Keratinocyte (primary cell): ENCODE results near the gene PARN. TPM values are rescaled to one million over a fixed set of nuclear protein-coding genes. Genes with fewer than 3 reads are reported as not detected.

ENCODE experiments used
- DNase-seq: peaks from one replicate; pipeline ENCODE4 v3.0.0-alpha.2; 2011; ENCODE audit warnings: low read depth, missing footprints, low spot score
- FAIRE-seq: peaks from 2 replicates; lab custom pipeline; 2011; peaks lifted over from hg19 to GRCh38; lab: Jason Lieb, UNC
- H2AFZ ChIP-seq: 2 replicates; pipeline ENCODE4 v1.6.0; 2012; ENCODE audit warnings: low read length, control low read depth, inconsistent platforms; ENCODE audit not compliant: control insufficient read depth
- H3K27ac ChIP-seq: 2 replicates; pipeline ENCODE4 v1.5.1; 2011; ENCODE audit warnings: low read length; ENCODE audit not compliant: control insufficient read depth, insufficient read depth
- H3K27me3 ChIP-seq: 3 replicates; pipeline ENCODE4 v1.6.0; 2011; ENCODE audit warnings: low read length; ENCODE audit not compliant: control insufficient read depth, insufficient read depth; ENCODE audit errors: extremely low read depth
- H3K36me3 ChIP-seq, 2 experiments: 2 replicates in 1 of 2; 3 replicates in 1 of 2; pipeline ENCODE4 v1.5.1; 2011; ENCODE audit warnings: low read length in 2 of 2, mild to moderate bottlenecking in 1 of 2; ENCODE audit not compliant: control insufficient read depth in 2 of 2, insufficient read depth in 2 of 2; ENCODE audit errors: extremely low read depth in 1 of 2
- H3K4me1 ChIP-seq: 3 replicates; pipeline ENCODE4 v1.5.1; 2011; ENCODE audit warnings: low read length; ENCODE audit not compliant: control insufficient read depth, insufficient read depth; ENCODE audit errors: extremely low read depth
- H3K4me2 ChIP-seq: 3 replicates; pipeline ENCODE4 v1.6.0; 2011; ENCODE audit warnings: low read depth, low read length; ENCODE audit not compliant: control insufficient read depth, insufficient read depth; ENCODE audit errors: extremely low read depth
- H3K4me3 ChIP-seq, 3 experiments: fragments of 200-600 bp in 1 of 3; sonication (generic) in 1 of 3; 2 replicates in 2 of 3; 3 replicates in 1 of 3; pipeline ENCODE4 v1.5.1; 2011 to 2016; ENCODE audit warnings: low read length in 3 of 3, mild to moderate bottlenecking in 3 of 3, control low read depth in 2 of 3, inconsistent platforms in 1 of 3, low read depth in 1 of 3, mixed read lengths in 1 of 3, mixed run types in 1 of 3, moderate library complexity in 1 of 3; ENCODE audit not compliant: control insufficient read depth in 2 of 3, insufficient read depth in 2 of 3; ENCODE audit errors: extremely low read depth in 1 of 3
- H3K79me2 ChIP-seq: 2 replicates; pipeline ENCODE4 v1.6.0; 2012; ENCODE audit warnings: low read length; ENCODE audit not compliant: control insufficient read depth, insufficient read depth
- H3K9ac ChIP-seq: 3 replicates; pipeline ENCODE4 v1.6.0; 2011; ENCODE audit warnings: low read length; ENCODE audit not compliant: control insufficient read depth, insufficient read depth; ENCODE audit errors: extremely low read depth
- H3K9me1 ChIP-seq: 3 replicates; pipeline ENCODE4 v1.6.0; 2011; ENCODE audit warnings: low read length; ENCODE audit not compliant: control insufficient read depth, insufficient read depth; ENCODE audit errors: extremely low read depth
- H3K9me3 ChIP-seq: 2 replicates; pipeline ENCODE4 v1.5.1; 2012; ENCODE audit warnings: low read depth, low read length; ENCODE audit not compliant: control insufficient read depth
- H4K20me1 ChIP-seq: 3 replicates; pipeline ENCODE4 v1.6.0; 2011; ENCODE audit warnings: low read length; ENCODE audit not compliant: control insufficient read depth, insufficient read depth; ENCODE audit errors: extremely low read depth
- CTCF ChIP-seq, 3 experiments: IDR thresholded peaks in 1 of 3; conservative IDR thresholded peaks in 1 of 3; optimal IDR thresholded peaks in 1 of 3; 2 replicates in 2 of 3; 3 replicates in 1 of 3; pipeline versions ENCODE3 to v1.5.1; 2011; ENCODE audit warnings: low read length in 3 of 3, mild to moderate bottlenecking in 3 of 3, moderate library complexity in 2 of 3, control low read depth in 1 of 3, inconsistent platforms in 1 of 3; ENCODE audit not compliant: insufficient read depth in 2 of 3; ENCODE audit errors: extremely low read depth in 1 of 3
- EZH2 ChIP-seq: IDR thresholded peaks from one replicate; pipeline ENCODE4 v1.6.1; 2012; ENCODE audit warnings: inconsistent platforms, mild to moderate bottlenecking, low read length, moderate library complexity
- dilution Hi-C: fragments of 300-500 bp; cut with MboI; formaldehyde crosslinking; loops from one replicate; pipeline ENCODE4 v1.7.0; 2020; ENCODE audit warnings: low sequenced_read_pairs; ENCODE audit not compliant: extremely low pct_ligation_motif_present
- polyA plus RNA-seq, 5 experiments: library from polyadenylated mRNA; depleted of rRNA in 3 of 5; stranded (reverse) in 3 of 5; stranded (forward) in 1 of 5; unstranded in 1 of 5; fragments of >200 nt; gene quantifications; 1 replicate in 1 of 5; 2 replicates in 3 of 5; 3 replicates in 1 of 5; pipeline versions ENCODE4 v1.2.1 to v1.2.3, GENCODE V29; 2011 to 2012; ENCODE audit warnings: missing spikeins in 2 of 5, low read depth in 1 of 5, low replicate concordance in 1 of 5

The PARN gene
- polyA plus RNA-seq, 1 donor (not counting 4 experiments of a cell fraction or from before 2014, with no cell fraction given), result 40.8 TPM

- H3K4me1 ChIP-seq, result peaks cover 18% of the 10 kb centered on the region
- dilution Hi-C loops, result no loop called here
- no peaks in the 10 kb centered on the region for H3K9me3 ChIP-seq
Measured at GRCh38 chr16:14530046-14530445, 100.0 kb downstream of the PARN start.

GRCh38 chr16:14529010-14529669, 100.9 kb downstream of the PARN start:
- FAIRE-seq (peak; percentile 83), DNase-seq (peak; percentile 59)
- H3K27me3 ChIP-seq, result no peaks in the 10 kb centered on the region
- H3K79me2 ChIP-seq, result no peaks in the 10 kb centered on the region
- peaks cover 1 to 3% of the 10 kb centered on the region in 2 experiments for H3K36me3 ChIP-seq
- dilution Hi-C loops, result no loop called here
- peak overlapping the region; percentile 85 for H3K4me2 ChIP-seq
- H3K9me3 ChIP-seq, result no peaks in the 10 kb centered on the region
- peak overlapping the region; percentile 69 for H3K9ac ChIP-seq
- no peaks in the 10 kb centered on the region for H4K20me1 ChIP-seq
- H2AFZ ChIP-seq, result peak overlapping the region; percentile 67
- no peaks in the 10 kb centered on the region for H3K9me1 ChIP-seq
- H3K27ac ChIP-seq, result peak overlapping the region; percentile 76
- TF ChIP-seq EZH2 (no peak), CTCF (optimal IDR thresholded peaks at IDR 0.05 in 1 of 3, IDR thresholded peaks at IDR 0.05 in 1 of 3, conservative IDR thresholded peaks at IDR 0.05 in 1 of 3; ENCODE audit: extremely low read depth in 1 of 3, insufficient read depth in 2 of 3, low read length in 3 of 3) (peak; percentile 60 to 84 (median 77))
- H3K4me1 ChIP-seq, result peaks cover 21% of the 10 kb centered on the region
- peak overlapping the region in 1 of 3 experiments; percentile 47 for H3K4me3 ChIP-seq

More at GRCh38 chr16:14530046-14530445, 100.0 kb downstream of the PARN start:
- no peak overlapping the region for H3K4me2 ChIP-seq
- H3K36me3 ChIP-seq, result peaks cover 1 to 3% of the 10 kb centered on the region in 2 experiments
- H3K27me3 ChIP-seq, result no peaks in the 10 kb centered on the region
- H3K9me1 ChIP-seq, result no peaks in the 10 kb centered on the region
- H4K20me1 ChIP-seq, result no peaks in the 10 kb centered on the region
- H3K79me2 ChIP-seq, result no peaks in the 10 kb centered on the region
- no peak for DNase-seq
- H3K4me3 ChIP-seq, result no peak overlapping the region
- TF ChIP-seq EZH2 (no peak), CTCF (optimal IDR thresholded peaks at IDR 0.05 in 1 of 3, IDR thresholded peaks at IDR 0.05 in 1 of 3, conservative IDR thresholded peaks at IDR 0.05 in 1 of 3; ENCODE audit: extremely low read depth in 1 of 3, insufficient read depth in 2 of 3, low read length in 3 of 3) (no peak)
- no peak overlapping the region for H3K9ac ChIP-seq
- no peak overlapping the region for H2AFZ ChIP-seq
- H3K27ac ChIP-seq, result no peak overlapping the region
- FAIRE-seq, result no peak
